GM12872 (cell line): ENCODE results near the gene ARHGEF16.

Experiments used
- TF ChIP-seq, protein P1 (sequence below): IDR thresholded peaks from 3 replicates; pipeline ENCODE4 v1.5.1; 2011; ENCODE audit warnings: low read depth, mild to moderate bottlenecking, low read length, moderate library complexity; ENCODE audit not compliant: insufficient read depth

The ARHGEF16 gene

GRCh38 chr1:3525551-3526482, 71.4 kb downstream of the ARHGEF16 start:
- TF ChIP-seq, protein P1, sequence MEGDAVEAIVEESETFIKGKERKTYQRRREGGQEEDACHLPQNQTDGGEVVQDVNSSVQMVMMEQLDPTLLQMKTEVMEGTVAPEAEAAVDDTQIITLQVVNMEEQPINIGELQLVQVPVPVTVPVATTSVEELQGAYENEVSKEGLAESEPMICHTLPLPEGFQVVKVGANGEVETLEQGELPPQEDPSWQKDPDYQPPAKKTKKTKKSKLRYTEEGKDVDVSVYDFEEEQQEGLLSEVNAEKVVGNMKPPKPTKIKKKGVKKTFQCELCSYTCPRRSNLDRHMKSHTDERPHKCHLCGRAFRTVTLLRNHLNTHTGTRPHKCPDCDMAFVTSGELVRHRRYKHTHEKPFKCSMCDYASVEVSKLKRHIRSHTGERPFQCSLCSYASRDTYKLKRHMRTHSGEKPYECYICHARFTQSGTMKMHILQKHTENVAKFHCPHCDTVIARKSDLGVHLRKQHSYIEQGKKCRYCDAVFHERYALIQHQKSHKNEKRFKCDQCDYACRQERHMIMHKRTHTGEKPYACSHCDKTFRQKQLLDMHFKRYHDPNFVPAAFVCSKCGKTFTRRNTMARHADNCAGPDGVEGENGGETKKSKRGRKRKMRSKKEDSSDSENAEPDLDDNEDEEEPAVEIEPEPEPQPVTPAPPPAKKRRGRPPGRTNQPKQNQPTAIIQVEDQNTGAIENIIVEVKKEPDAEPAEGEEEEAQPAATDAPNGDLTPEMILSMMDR = no peak

- TF ChIP-seq, protein P1 = no peak
Observed at GRCh38 chr1:3527774-3528173, 73.3 kb downstream of the ARHGEF16 start.

GRCh38 chr1:3529099-3529729, 74.7 kb downstream of the ARHGEF16 start:
- TF ChIP-seq, protein P1 = no peak

- TF ChIP-seq, protein P1 = no peak
Observed at GRCh38 chr1:3530086-3530925, 75.8 kb downstream of the ARHGEF16 start.
